ENCODE results near the gene SLC35F1.

The SLC35F1 gene

DNA sequence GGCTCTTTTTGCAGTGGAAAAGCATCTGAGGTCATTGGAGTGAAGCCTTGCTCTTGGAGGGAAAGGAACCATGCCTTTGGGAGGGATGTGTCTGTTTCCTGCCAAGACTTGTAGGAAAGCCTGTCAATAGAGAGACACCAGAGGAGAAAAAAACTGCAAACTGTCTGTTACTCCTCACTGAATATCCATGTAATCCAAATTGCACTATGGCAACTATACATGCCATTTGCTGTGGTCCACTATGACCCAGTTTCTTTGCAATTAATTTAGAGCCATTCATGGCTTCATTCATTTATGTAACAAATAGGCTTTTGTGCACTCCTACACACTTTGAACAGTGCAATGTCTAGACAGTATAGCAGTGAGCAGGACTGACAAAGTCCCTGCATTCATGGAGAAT, 296.5 kb downstream of the SLC35F1 start:
- DNase-seq = no peak

DNA sequence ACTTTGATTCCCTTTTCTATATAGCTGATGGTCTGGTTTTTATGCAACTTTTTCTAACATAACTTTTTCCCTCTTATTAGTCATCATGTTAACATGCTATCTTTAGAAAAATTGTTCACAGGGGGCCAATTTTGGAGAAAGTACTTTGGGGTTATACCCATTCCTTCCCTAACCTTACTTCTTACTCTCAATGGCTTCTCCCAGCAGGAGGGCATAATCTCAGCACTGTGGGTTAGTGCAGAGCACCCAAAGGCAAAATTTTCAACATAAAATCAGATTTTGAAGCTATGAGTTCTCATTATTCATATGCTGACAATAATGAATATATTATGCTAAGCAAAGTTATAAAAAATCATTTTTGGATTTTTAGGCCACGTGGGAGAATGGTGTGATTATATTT, 299.2 kb downstream of the SLC35F1 start:
- no peak for DNase-seq

- peak; percentile 10 for DNase-seq
Observed at GRCh38 chr6:118207947-118208346, 300.9 kb downstream of the SLC35F1 start.

- DNase-seq = no peak
Observed at GRCh38 chr6:118212451-118213173, 305.5 kb downstream of the SLC35F1 start.

DNA sequence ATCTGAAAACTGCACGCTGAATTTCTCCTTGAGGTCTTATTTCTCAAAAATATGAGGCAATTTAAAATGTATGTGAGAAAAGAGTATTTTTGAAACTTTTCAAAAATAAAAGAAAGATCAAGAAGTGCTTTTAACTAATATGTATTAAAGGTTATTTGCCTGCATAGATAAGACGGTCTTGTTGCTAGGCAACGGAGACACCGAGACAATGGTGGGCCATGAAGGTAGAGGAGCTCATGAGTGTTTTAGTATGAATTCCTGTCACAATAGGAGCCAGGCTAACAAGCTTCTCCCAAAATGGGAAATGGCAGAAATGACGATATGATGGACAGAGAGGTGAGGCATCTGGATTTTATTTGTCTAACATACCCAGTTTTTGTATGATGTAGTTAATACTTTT, 308.2 kb downstream of the SLC35F1 start:
- no peak for DNase-seq

DNA sequence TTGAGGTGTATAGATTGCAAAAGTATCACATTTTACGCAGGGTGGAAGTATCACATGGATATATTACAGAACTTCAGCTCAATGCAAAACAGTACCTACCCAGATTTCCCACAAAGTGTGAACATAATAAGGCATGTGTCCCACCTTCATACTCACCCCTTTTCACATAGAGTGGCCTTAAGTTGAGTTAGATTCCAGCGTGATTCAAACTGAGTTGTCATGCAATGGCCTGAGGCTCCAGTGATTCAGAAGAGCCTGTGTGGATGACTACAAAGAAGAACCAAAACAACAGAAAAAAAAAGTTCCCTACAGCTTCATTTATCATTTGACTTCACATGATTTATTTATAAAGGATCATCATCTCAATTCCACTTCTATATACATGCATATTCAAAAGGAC, 309.7 kb downstream of the SLC35F1 start:
- no peak for DNase-seq

- DNase-seq = no peak
Observed at GRCh38 chr6:118218156-118218555, 311.1 kb downstream of the SLC35F1 start.

DNA sequence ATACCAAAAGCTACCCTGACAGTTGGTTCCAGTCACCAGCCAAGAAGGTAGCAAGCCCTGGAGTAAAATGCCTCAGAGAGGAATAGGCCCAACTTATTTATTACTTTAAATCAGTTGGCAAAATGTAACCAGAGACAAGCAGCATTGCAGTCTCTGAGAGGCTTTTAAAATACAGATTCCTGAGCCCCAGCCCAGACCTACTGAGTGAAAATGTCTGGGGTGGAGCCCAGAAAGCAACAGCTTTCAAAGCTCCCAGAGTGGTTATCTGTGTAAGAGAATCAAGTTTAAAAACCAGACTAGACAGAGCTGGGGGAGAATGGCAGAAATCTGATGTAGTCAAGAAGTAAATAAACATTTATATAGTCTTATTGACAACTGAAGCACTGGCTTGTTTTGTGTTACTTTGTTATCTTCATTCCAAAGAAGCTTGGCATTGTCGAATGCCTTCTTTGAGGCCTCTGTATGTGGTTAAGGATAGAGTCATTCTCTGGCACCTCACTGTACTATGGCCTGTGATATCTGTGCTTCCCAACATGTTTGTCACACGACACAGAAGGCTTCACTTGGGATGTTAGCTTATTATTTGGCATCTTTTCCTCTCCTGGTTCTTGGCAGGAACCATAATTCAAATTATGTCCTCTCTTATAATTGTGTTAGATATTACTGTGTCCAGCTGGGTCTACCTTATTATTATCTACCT, 313.5 kb downstream of the SLC35F1 start:
- no peak for DNase-seq

DNA sequence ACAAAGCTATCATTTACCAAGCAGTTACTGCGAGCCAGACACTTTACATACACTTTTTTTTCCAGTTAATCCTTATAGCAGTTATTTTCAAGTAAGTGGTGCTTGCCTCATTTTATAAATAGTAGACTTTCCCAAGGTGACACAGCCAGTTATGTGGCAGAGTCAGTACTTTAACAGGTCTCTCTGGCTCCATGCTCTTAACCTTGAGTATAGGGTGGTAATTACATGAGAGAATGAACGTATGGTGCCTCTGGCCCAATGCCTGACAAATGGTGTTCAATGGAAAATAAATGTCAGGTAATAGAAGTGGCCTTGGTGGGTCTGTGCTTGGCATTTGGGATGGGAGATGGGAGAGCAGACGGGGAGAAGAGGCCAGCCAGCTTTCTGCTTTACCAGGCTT, 316.3 kb downstream of the SLC35F1 start:
- no peak for DNase-seq

DNA sequence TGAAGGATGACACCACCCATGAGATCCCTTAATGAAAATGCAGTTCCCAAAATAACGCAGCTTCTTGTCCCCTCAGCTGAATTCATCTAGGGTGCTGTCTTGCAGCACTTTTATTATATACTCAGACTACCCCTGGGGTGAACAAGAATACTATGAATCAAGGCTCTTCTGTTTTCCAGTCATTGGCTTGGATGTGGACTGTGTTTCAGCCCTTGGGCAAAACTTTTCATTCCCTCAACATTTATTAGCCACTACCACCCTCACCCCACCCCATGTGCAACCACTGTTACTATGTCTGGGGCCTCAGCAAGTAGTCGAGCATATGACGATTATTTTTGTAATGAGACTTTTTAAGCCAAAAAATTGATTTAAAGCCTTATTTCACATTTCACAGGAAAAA, 321.8 kb downstream of the SLC35F1 start:
- DNase-seq = no peak

- DNase-seq = no peak
Observed at GRCh38 chr6:118240878-118241528, 333.9 kb downstream of the SLC35F1 start.

GRCh38 chr6:118246406-118246805, 339.3 kb downstream of the SLC35F1 start:
- no peak for DNase-seq

GRCh38 chr6:118248171-118248570, 341.1 kb downstream of the SLC35F1 start:
- DNase-seq = no peak

DNA sequence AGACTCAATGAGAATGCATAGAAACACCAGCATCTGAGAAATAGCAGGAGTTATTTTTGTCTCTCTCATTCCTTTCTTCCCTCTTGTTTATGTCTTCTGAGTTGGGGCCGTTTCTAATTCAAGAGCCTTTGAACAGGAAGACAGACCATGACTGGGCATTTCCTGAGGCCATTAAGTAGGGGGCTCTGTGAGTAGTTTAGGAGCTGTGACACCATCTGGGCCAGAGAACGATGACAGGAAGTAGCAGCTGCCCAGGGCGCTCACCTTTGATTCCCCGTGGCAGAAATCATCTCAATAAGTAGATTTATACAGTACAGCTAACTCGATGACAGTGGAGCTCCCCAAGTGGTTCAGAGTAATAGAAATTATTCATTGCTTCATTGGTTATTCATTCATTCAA, 342.6 kb downstream of the SLC35F1 start:
- DNase-seq = no peak

GRCh38 chr6:118252474-118252873, 345.4 kb downstream of the SLC35F1 start:
- no peak for DNase-seq

GRCh38 chr6:118253741-118254140, 346.7 kb downstream of the SLC35F1 start:
- no peak for DNase-seq

- no peak for DNase-seq
Observed at GRCh38 chr6:118260833-118261232, 353.8 kb downstream of the SLC35F1 start.

DNA sequence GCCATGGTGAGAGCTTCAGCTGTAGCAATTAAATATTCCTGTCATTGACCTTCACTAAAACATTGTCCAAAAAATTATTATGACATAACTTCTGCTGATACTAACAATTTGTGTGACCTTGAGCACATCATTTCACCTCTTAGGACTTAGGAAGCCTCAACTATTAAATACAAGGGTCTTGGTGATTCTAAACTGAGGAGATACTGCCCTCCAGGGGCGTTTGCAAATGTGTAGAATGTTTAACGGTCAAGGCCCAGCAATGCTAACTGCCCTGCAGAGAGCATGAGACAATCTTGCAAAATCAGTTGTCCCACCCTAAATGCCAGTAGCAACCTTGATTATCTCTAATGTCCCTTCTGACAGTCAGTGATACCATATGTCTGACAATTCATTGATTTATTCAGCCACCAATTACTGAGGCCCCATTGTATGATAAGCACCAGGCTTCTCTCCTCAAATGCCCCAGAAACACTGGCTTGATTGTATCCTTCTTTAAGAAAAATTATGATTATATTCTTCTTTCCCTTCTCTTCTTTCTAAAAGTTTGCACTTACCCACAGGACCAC, 356.9 kb downstream of the SLC35F1 start:
- no peak for DNase-seq

GRCh38 chr6:118269659-118270058, 362.6 kb downstream of the SLC35F1 start:
- no peak for DNase-seq

DNA sequence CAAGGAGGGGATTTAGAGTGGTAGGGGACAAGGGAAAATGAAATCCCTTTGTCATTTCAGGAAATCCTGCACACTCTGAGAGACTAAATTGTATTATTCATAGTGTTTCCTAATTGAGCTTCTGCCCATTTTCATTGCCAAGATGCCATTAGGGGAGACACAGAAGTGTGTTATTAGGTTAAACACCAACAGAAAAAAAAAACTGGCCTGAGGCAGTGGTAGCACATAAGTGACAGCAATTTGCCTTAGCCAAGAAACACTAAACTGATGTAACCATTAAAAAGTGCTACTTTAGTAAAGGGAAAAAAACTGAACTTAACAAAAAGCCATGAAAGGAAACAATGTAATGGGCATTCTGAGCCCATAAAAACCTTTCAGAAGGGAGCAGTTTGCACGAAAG, 370.6 kb downstream of the SLC35F1 start:
- no peak for DNase-seq

- no peak for DNase-seq
Observed at GRCh38 chr6:118280210-118280609, 373.1 kb downstream of the SLC35F1 start.

- DNase-seq = no peak
Observed at GRCh38 chr6:118281291-118281690, 374.2 kb downstream of the SLC35F1 start.

DNA sequence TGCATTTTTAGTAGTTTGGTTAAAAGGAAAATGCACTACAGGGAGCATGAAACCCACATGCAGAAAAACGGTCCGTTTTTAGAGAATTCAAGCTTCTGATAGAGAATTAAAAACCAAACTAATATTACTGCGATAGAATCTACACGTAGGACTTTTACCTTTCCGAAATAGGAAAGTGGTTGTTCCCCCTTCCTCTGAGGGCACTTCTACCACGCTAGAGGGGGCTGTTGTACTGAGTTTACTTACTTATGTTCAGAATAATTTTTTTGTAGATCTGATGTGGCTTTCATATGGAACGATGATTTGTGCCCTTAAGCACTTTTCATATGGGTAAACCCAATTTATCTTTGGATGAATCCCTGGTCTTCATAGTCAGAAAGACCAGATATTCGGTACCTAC, 376.7 kb downstream of the SLC35F1 start:
- DNase-seq = peak; percentile 7
